Nephron progenitor cell (in vitro differentiated cells): ENCODE data around the gene AVPI1.
"Not testable (repeated sequence)": the region's sequence is repeated elsewhere in the genome, so short reads cannot be mapped to it uniquely, and the experiment has no call there.

ENCODE experiments used
- DNase-seq: peaks from one replicate; pipeline ENCODE4 v3.0.0; 2021
- H3K27ac Mint-ChIP-seq: 2 replicates; pipeline ENCODE4 v1.8.0; 2021; ENCODE audit warnings: mild to moderate bottlenecking, moderate library complexity, mixed read lengths
- H3K27me3 Mint-ChIP-seq: 2 replicates; pipeline ENCODE4 v1.8.0; 2021; ENCODE audit warnings: mild to moderate bottlenecking, low read depth, mixed read lengths; ENCODE audit not compliant: poor library complexity
- H3K36me3 Mint-ChIP-seq: 2 replicates; pipeline ENCODE4 v1.8.0; 2021; ENCODE audit warnings: low read depth, mixed read lengths
- H3K4me1 Mint-ChIP-seq: 2 replicates; pipeline ENCODE4 v1.8.0; 2021; ENCODE audit warnings: mixed read lengths
- H3K4me3 Mint-ChIP-seq: 2 replicates; pipeline ENCODE4 v1.8.0; 2021; ENCODE audit warnings: mild to moderate bottlenecking, moderate library complexity, mixed read lengths
- H3K9me3 Mint-ChIP-seq: 2 replicates; pipeline ENCODE4 v1.8.0; 2021; ENCODE audit warnings: mild to moderate bottlenecking, moderate library complexity, mixed read lengths
- TF ChIP-seq, protein P1 (sequence below): fragments of 200-600 bp; sonication (generic); IDR thresholded peaks from 2 replicates; pipeline ENCODE4 v1.5.0; 2021; ENCODE audit warnings: antibody characterized with exemption

AVPI1 gene

DNA sequence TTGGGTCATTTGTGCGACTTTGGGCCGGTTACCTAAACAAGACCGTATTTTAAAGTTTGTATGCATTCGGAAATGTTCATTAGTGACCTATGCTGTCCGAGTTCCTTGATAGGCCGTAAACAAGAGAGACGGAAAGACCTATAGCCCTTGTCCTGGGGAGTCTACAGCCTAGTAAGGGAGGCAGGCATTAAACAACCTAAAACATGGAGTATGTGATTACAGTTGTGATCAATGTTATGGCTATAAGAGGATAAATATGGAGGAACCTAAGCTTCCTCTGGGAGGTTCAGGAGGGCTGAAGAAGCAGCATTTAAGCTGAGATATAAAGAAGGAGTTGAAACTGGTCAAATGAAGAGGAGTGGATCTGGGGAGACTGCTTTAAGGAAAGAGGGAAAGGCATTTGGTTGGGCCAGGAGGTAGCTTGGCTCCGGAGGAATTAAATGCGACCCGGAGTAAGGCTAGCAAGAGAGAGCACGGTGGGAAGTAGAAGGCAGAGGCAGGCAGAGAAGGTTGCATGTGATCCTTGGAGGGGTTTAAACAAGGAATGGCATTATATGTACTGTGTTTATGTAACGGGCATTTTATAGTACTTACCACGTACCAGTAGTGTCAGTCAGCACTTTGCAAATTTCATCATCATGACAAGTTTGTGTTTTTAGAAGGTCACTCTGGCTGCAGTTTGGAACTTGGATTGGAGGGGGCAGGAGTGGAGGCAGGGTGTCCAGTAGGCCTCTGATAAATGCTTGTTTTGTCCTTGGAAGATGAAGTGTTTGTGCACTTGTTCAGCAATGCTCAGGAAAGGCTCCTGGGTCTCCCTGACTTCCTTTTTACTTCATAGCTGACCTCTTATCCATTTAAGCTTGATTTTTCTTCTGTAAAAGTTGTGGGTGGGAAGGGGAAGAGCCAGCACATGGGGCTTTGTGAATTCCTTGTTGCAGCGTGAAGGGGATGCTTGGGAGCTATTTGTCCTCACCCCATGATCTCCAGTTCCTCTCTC is 1.0 kb upstream of the AVPI1 start:
- Mint-ChIP-seq H3K36me3 (no peaks in the 10 kb centered on the region), H3K9me3 (peaks cover 5% of the 10 kb centered on the region), H3K27me3 (peaks cover 13% of the 10 kb centered on the region), H3K4me3 (peak overlapping the region; percentile 78), H3K4me1 (peaks cover 35% of the 10 kb centered on the region), H3K27ac (peak overlapping the region; percentile 33)
- DNase-seq, result no peak
- TF ChIP-seq, protein P1, sequence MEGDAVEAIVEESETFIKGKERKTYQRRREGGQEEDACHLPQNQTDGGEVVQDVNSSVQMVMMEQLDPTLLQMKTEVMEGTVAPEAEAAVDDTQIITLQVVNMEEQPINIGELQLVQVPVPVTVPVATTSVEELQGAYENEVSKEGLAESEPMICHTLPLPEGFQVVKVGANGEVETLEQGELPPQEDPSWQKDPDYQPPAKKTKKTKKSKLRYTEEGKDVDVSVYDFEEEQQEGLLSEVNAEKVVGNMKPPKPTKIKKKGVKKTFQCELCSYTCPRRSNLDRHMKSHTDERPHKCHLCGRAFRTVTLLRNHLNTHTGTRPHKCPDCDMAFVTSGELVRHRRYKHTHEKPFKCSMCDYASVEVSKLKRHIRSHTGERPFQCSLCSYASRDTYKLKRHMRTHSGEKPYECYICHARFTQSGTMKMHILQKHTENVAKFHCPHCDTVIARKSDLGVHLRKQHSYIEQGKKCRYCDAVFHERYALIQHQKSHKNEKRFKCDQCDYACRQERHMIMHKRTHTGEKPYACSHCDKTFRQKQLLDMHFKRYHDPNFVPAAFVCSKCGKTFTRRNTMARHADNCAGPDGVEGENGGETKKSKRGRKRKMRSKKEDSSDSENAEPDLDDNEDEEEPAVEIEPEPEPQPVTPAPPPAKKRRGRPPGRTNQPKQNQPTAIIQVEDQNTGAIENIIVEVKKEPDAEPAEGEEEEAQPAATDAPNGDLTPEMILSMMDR, result no peak

DNA sequence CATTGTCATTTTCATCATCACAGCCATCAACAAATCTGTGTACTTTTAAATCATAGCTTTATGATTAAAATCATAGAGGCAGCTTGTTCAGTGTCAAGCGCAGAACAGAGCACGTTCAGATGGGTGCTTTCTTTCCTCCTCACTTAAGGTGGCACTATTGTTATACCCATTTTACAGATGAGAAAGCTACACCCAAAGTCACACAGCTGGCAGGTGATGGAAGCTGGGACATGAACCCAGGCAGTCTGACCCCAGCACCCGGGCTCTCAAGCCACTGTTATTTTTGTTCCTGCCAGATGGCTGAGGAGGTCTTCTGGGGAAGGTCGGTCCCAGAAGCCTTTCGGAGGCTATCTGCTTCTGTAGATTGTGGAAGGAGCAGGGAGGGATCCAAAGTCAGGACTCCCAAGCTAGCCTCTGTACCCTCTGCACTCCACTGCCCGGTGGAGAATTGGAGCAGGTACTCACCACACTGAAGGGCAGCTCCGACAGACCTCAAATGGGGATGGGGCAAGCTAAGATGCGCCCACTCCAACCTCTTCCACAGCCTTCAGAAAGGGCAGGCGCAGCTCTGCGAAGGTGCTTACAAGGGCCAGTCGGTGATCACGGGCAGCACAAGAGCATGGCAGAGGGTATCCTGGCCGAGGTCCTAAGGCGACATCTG is 610 bp downstream of the AVPI1 start:
- H3K4me1 Mint-ChIP-seq, result peaks cover 42% of the 10 kb centered on the region
- DNase-seq, result no peak
- no peaks in the 10 kb centered on the region for H3K36me3 Mint-ChIP-seq
- TF ChIP-seq, protein P1, result no peak
- peaks cover 6% of the 10 kb centered on the region for H3K27me3 Mint-ChIP-seq
- H3K9me3 Mint-ChIP-seq, result no peaks in the 10 kb centered on the region
- H3K27ac Mint-ChIP-seq, result no peak overlapping the region
- peak overlapping the region; percentile 86 for H3K4me3 Mint-ChIP-seq

- Mint-ChIP-seq H3K4me3 (peak overlapping the region; percentile 86), H3K36me3 (no peaks in the 10 kb centered on the region), H3K27me3 (peaks cover 6% of the 10 kb centered on the region), H3K4me1 (peaks cover 42% of the 10 kb centered on the region), H3K9me3 (no peaks in the 10 kb centered on the region), H3K27ac (no peak overlapping the region)
- TF ChIP-seq, protein P1, result peak; percentile 31
- DNase-seq, result no peak
These were observed 1.6 kb downstream of the AVPI1 start for GRCh38 chr10:97685395-97685958.

DNA sequence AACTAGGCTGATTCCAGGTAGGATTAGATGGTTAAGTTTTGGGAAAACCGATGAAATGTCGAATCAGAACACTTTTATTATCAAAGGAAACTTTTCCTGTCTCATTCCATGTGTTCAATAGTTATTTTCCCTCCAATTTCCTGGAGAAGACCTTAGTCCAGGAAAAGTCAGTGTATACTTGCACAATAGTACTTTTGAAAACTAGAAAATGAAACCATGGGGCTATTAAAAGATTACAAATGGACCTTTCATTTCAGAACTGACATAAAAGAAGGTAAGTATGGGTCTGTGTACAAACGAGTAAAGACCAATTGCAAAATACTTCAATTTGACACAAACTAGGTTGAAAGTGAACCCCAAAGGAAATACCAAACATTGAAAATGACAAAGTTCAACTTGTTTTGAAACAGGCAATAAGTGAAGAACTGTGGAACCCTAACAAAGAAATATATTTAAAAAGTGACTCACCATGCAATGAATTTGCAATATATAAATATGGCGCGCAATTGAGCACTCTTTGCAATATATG is 2.1 kb downstream of the AVPI1 start:
- Mint-ChIP-seq H3K4me1 (peaks cover 42% of the 10 kb centered on the region), H3K9me3 (no peaks in the 10 kb centered on the region), H3K27ac (no peak overlapping the region), H3K36me3 (no peaks in the 10 kb centered on the region), H3K27me3 (peaks cover 6% of the 10 kb centered on the region), H3K4me3 (no peak overlapping the region)
- DNase-seq, result no peak
- TF ChIP-seq, protein P1, result no peak

GRCh38 chr10:97684368-97684713 is 2.7 kb downstream of the AVPI1 start:
- peaks cover 42% of the 10 kb centered on the region for H3K4me1 Mint-ChIP-seq
- not testable (repeated sequence) for H3K9me3 Mint-ChIP-seq, H3K27ac Mint-ChIP-seq, H3K27me3 Mint-ChIP-seq, DNase-seq, H3K4me3 Mint-ChIP-seq, H3K36me3 Mint-ChIP-seq
